ENCODE data around the gene CFAP251. TPM values are rescaled to one million over a fixed set of nuclear protein-coding genes. Genes with fewer than 3 reads are reported as not detected.

Gene CFAP251
- total and polyA plus RNA-seq, 10 of the 15 experiments (the other 5 are each of a cell fraction or from before 2014, with no cell fraction given), result 0.10 to 0.97 (median 0.64) TPM

DNA sequence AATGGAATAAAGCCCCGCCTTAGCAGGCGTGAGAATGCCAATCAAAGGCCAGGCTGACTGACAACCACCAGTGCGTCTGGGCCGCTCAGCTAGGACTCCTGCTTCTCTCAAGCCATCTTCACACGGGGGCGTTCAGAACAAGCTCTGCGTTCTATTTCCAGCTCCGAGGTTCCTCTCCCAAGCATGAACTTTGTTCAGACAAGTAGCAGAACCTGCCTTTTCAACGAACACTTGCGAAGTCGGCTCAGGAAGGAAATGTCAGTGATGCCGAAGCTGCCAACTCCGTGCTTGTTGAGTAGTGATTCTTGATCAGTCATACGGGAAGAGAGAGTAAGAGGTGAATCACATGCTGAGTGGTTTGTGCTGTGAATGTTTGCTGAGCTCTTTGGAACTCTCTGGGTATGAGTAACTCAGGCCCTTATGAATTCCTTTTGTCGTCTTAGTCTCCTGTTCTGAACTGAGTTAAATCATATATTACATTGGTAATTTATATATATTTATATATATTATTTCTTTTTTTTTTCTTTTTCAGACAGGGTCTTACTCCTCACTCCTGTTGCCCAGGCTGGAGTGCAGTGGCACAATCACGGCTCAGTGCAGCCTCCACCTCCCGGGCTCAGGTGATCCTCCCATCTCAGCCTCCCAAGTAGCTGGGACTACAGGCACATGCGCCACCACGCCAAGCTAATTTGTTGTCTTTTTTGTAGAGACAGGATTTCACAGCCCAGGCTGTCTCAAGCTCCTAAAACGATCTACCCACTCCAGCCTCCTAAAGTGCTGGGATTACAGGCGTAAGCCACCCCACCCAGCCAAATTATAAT, 73.9 kb downstream of the CFAP251 start (continued):
- TF ChIP-seq, protein P1, sequence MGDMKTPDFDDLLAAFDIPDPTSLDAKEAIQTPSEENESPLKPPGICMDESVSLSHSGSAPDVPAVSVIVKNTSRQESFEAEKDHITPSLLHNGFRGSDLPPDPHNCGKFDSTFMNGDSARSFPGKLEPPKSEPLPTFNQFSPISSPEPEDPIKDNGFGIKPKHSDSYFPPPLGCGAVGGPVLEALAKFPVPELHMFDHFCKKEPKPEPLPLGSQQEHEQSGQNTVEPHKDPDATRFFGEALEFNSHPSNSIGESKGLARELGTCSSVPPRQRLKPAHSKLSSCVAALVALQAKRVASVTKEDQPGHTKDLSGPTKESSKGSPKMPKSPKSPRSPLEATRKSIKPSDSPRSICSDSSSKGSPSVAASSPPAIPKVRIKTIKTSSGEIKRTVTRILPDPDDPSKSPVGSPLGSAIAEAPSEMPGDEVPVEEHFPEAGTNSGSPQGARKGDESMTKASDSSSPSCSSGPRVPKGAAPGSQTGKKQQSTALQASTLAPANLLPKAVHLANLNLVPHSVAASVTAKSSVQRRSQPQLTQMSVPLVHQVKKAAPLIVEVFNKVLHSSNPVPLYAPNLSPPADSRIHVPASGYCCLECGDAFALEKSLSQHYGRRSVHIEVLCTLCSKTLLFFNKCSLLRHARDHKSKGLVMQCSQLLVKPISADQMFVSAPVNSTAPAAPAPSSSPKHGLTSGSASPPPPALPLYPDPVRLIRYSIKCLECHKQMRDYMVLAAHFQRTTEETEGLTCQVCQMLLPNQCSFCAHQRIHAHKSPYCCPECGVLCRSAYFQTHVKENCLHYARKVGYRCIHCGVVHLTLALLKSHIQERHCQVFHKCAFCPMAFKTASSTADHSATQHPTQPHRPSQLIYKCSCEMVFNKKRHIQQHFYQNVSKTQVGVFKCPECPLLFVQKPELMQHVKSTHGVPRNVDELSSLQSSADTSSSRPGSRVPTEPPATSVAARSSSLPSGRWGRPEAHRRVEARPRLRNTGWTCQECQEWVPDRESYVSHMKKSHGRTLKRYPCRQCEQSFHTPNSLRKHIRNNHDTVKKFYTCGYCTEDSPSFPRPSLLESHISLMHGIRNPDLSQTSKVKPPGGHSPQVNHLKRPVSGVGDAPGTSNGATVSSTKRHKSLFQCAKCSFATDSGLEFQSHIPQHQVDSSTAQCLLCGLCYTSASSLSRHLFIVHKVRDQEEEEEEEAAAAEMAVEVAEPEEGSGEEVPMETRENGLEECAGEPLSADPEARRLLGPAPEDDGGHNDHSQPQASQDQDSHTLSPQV (IDR thresholded peaks at IDR 0.05), result no peak
- TF ChIP-seq NRF1 (conservative IDR thresholded peaks at IDR 0.05; ENCODE audit: low read depth, low read length) (no peak), ZZZ3 (IDR thresholded peaks at IDR 0.05; ENCODE audit: control insufficient read depth, insufficient read length, low read depth) (no peak), TARDBP (IDR thresholded peaks at IDR 0.05; ENCODE audit: borderline replicate concordance) (no peak), FOXK2 (IDR thresholded peaks at IDR 0.05) (no peak), RFX5 (IDR thresholded peaks at IDR 0.05; ENCODE audit: low read depth, low read length) (no peak), LARP7 (IDR thresholded peaks at IDR 0.05) (0 out of 2 replicates have a peak, but pooled peaks have one; percentile 20), RB1 (IDR thresholded peaks at IDR 0.05; ENCODE audit: borderline replicate concordance) (no peak), CBFB (IDR thresholded peaks at IDR 0.05; ENCODE audit: low read depth) (peak; percentile 20; the same call in 1 of the 2 replicates), MYB (IDR thresholded peaks at IDR 0.05; ENCODE audit: borderline replicate concordance, low read depth, low read length) (no peak), BHLHE40 (IDR thresholded peaks at IDR 0.05; ENCODE audit: borderline replicate concordance in 1 of 2, low read depth in 2 of 2, low read length in 1 of 2) (peak; percentile 89 to 93), RELA (IDR thresholded peaks at IDR 0.05; ENCODE audit: borderline replicate concordance, partially characterized antibody) (no peak), RAD51 (IDR thresholded peaks at IDR 0.05) (peak; percentile 73), ATF7 (IDR thresholded peaks at IDR 0.05; ENCODE audit: low read depth) (peak; percentile 72), CREB1 (IDR thresholded peaks at IDR 0.05; ENCODE audit: low read depth) (peak; percentile 44; the same call in 1 of the 2 replicates), SIX5 (IDR thresholded peaks at IDR 0.05; ENCODE audit: low read depth, low read length, severe bottlenecking) (no peak), RUNX3 (IDR thresholded peaks at IDR 0.05; ENCODE audit: low read length) (peak; percentile 92), FOS (IDR thresholded peaks at IDR 0.05; ENCODE audit: borderline replicate concordance, extremely low read depth, insufficient read length) (peak; percentile 2)
- TF ChIP-seq, protein P2, sequence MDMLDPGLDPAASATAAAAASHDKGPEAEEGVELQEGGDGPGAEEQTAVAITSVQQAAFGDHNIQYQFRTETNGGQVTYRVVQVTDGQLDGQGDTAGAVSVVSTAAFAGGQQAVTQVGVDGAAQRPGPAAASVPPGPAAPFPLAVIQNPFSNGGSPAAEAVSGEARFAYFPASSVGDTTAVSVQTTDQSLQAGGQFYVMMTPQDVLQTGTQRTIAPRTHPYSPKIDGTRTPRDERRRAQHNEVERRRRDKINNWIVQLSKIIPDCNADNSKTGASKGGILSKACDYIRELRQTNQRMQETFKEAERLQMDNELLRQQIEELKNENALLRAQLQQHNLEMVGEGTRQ (IDR thresholded peaks at IDR 0.05; ENCODE audit: borderline replicate concordance, low read depth, low read length), result peak; percentile 12; the same call in 1 of the 2 replicates
- TF ChIP-seq, protein P3, sequence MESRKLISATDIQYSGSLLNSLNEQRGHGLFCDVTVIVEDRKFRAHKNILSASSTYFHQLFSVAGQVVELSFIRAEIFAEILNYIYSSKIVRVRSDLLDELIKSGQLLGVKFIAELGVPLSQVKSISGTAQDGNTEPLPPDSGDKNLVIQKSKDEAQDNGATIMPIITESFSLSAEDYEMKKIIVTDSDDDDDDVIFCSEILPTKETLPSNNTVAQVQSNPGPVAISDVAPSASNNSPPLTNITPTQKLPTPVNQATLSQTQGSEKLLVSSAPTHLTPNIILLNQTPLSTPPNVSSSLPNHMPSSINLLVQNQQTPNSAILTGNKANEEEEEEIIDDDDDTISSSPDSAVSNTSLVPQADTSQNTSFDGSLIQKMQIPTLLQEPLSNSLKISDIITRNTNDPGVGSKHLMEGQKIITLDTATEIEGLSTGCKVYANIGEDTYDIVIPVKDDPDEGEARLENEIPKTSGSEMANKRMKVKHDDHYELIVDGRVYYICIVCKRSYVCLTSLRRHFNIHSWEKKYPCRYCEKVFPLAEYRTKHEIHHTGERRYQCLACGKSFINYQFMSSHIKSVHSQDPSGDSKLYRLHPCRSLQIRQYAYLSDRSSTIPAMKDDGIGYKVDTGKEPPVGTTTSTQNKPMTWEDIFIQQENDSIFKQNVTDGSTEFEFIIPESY (IDR thresholded peaks at IDR 0.05), result no peak
- TF ChIP-seq, protein P4, sequence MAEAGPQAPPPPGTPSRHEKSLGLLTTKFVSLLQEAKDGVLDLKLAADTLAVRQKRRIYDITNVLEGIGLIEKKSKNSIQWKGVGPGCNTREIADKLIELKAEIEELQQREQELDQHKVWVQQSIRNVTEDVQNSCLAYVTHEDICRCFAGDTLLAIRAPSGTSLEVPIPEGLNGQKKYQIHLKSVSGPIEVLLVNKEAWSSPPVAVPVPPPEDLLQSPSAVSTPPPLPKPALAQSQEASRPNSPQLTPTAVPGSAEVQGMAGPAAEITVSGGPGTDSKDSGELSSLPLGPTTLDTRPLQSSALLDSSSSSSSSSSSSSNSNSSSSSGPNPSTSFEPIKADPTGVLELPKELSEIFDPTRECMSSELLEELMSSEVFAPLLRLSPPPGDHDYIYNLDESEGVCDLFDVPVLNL (IDR thresholded peaks at IDR 0.05; ENCODE audit: low read depth, low read length), result no peak

Data from GM12878 (cell line).